OCI-M2 (cell line): ENCODE results near the gene DNAJC17.

ENCODE experiments used
- DNase-seq: peaks from one replicate; lab custom pipeline; 2025; ENCODE audit not compliant: unreplicated experiment; lab: John Stamatoyannopoulos, UW

Gene DNAJC17

GRCh38 chr15:40792394-40792793 is 14.9 kb downstream of the DNAJC17 start:
- DNase-seq, result no peak

DNA sequence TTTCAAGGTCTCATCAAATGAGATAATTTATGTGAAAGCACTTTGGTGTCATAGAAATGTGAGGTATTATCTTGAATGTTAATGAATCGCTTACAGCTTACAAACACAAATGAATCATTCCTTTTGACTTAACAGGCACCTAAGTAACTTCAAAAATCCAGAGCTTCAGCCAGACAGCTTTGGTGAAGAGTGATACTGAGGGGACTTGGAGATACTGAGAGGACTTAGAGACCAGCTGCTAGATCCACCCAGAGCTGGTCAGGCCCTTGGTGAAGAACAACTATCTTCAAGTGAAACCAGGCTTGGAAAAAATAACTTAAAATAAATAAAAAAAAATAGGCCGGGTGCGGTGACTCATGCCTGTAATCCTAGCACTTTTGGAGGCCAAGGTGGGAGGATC is 16.6 kb downstream of the DNAJC17 start:
- no peak for DNase-seq

- DNase-seq, result no peak
Observed at GRCh38 chr15:40789999-40790398, 17.3 kb downstream of the DNAJC17 start.

- no peak for DNase-seq
Observed at GRCh38 chr15:40789119-40789518, 18.2 kb downstream of the DNAJC17 start.

DNA sequence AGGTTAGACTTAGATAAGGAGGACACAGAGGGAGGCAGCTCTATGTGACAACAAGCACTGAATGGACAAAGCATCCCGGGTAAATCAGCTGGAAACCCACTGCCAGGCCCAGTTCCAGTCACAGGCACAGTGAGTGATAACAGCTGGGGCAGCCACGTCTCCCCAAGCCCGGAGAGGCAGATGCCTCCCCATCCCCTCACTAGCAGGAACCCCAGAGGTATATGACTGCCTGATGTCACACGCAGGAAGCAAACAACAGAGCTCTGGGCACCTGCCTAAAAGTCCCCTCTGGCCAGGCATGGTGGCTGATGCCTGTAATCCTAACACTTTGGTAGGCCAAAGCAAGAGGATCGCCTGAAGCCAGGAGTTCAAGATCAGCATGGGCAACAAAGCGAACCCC is 19.3 kb downstream of the DNAJC17 start:
- no peak for DNase-seq

DNA sequence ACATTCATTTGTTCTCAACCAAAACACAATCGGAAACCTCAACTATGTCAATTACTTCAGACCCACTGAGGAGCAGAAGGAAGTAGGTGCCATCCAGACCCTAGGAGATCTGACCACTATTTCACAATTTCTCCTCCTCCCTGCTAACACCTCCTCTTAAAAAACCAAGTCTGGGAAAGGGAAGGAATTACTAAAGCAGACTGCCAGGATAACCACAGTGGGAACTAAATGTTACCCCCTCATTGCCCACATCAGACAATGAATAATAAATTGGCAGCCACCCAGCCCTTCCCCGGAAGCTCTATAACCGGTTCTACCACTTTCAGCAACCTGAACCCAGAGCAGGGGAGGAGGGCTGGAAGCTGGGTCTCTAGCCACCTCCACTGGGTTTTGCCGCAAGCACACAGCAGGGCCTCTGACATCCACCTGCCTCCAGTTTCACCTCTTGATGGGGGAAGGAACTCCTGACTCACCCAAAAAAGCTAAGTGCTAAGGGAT is 19.9 kb downstream of the DNAJC17 start:
- no peak for DNase-seq

DNA sequence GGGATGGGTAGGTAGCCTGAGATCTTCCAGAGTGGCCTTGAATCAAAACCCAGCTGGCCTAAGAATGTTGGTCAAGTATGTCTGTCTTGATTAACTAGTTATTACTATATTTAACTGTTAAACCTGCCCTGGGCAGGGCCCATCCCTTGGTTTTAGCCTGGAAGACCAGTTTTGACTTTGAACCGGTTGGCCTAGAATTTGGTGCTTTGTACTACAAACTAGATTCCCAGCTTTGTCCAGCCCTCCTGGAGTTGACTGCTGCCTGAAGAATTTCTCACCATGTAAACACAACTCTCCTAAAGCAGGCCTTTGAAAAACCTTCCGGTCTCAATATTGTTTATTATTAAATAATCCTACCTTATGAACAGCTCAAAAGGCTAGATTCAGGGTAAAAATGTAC is 21.5 kb downstream of the DNAJC17 start:
- no peak for DNase-seq

DNA sequence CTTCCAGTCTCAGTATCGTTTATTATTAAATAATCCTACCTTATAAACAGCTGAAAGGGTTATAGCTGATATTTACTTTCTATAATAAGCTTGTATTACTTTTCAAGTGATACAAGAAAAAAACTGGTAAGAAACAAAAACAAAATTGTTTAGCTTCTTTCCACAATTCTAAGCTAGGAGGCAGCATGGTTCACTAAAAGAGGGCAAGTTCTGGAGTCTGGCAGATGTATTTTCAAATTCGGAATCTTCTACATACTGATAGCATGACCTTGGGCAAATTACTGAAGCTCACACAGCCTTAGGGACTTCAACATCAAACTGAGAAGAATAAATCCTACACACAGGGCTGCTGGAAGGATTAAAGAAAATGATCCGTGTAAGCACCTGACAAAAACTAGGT is 22.1 kb downstream of the DNAJC17 start:
- DNase-seq, result no peak

GRCh38 chr15:40782609-40783227 is 24.6 kb downstream of the DNAJC17 start:
- no peak for DNase-seq

- no peak for DNase-seq
Observed at GRCh38 chr15:40776537-40777141, 30.6 kb downstream of the DNAJC17 start.

GRCh38 chr15:40775740-40776536 is 31.3 kb downstream of the DNAJC17 start:
- DNase-seq, result no peak

- DNase-seq, result no peak
Observed at GRCh38 chr15:40775007-40775406, 32.3 kb downstream of the DNAJC17 start.

GRCh38 chr15:40773902-40774301 is 33.4 kb downstream of the DNAJC17 start:
- no peak for DNase-seq

GRCh38 chr15:40773496-40773895 is 33.8 kb downstream of the DNAJC17 start:
- DNase-seq, result no peak

- no peak for DNase-seq
Observed at GRCh38 chr15:40772014-40772413, 35.3 kb downstream of the DNAJC17 start.

DNA sequence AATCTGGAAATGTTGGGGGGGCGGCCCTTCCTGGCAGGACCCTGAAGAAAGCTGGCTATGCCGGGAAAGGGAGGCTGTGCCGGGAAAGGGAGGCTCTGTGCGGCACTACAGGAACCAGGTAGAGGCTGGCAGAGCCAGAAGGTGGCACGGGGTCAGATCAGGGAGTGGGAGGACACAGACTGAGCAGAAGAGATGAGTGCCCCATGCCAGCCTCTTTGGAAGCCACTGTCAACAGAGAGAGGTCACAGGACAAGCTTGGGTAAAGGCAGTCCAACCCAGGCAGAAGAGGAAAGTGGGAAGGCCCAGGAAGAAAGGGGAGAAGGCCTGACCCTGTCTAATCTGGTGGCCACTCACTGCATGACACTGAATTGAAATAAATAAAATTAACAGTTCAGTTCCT is 36.0 kb downstream of the DNAJC17 start:
- no peak for DNase-seq

DNA sequence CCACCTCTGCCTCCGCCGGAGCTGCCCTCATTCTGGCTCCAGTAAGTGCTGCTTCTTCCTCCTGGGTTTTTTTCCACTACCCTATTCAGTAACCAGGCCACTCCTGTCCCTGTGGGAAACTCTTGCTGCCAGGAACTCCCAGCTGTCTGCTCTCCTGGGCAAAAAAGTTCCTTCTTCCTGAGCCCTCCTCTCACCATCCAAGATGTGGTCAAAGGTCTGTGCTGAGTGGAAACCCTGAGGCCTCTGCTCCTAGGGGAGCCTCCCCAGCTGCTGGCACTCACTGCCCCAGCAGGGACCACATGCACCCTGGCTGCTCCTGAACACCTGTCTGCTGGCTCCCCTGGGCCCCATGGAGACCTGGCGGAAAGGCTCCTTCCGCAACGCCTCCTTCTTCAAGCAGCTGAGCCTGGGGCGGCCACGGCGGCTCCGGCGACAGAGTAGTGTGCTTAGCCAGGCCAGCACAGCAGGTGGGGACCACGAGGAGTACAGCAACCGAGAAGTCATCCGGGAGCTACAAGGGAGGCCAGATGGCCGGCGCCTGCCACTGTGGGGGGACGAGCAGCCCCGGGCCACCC is 37.0 kb downstream of the DNAJC17 start:
- no peak for DNase-seq

- no peak for DNase-seq
Observed at GRCh38 chr15:40769274-40770146, 37.8 kb downstream of the DNAJC17 start, which contains the start of gene C15orf62. Gene C15orf62 (plus strand): TSS chr15:40769980. CDS start chr15:40770496, 516 bp downstream.

- DNase-seq, result no peak
Observed at GRCh38 chr15:40768521-40769273, 38.6 kb downstream of the DNAJC17 start.
